Neural cell (in vitro differentiated cells): ENCODE results near the gene ZNF14. TPM values are rescaled to one million over a fixed set of nuclear protein-coding genes. Genes with fewer than 3 reads are reported as not detected.

ENCODE experiments used
- H2AFZ ChIP-seq: fragments of 200-600, 300-800 bp; sonication (generic), shearing (Covaris generic); 2 replicates; pipeline ENCODE4 v1.6.0; 2014; ENCODE audit warnings: low read depth, mild to moderate bottlenecking, antibody characterized with exemption, low read length, moderate library complexity
- H3F3A ChIP-seq: fragments of 200-600 bp; shearing (Covaris generic); 2 replicates; pipeline ENCODE4 v1.6.1; 2016; ENCODE audit warnings: mild to moderate bottlenecking, moderate library complexity, mixed read lengths, antibody characterized with exemption, low read length; ENCODE audit not compliant: insufficient read depth, poor library complexity, severe bottlenecking
- H3K27ac ChIP-seq: fragments of 200-600, 300-800 bp; sonication (generic), shearing (Covaris generic); 2 replicates; pipeline ENCODE4 v1.5.1; 2014; ENCODE audit warnings: mild to moderate bottlenecking, low read length, moderate library complexity
- H3K27me3 ChIP-seq: fragments of 300-800, 200-600 bp; sonication (generic), shearing (Covaris generic); 2 replicates; pipeline ENCODE4 v1.6.0; 2014; ENCODE audit warnings: mild to moderate bottlenecking, low read depth, low read length, moderate library complexity; ENCODE audit not compliant: insufficient read depth
- H3K36me3 ChIP-seq: fragments of 300-800, 200-600 bp; sonication (generic), shearing (Covaris generic); 2 replicates; pipeline ENCODE4 v1.5.1; 2014; ENCODE audit warnings: mild to moderate bottlenecking, antibody characterized with exemption, low read length, moderate library complexity; ENCODE audit not compliant: insufficient read depth
- H3K4me2 ChIP-seq: fragments of 300-800, 200-600 bp; sonication (generic), shearing (Covaris generic); 2 replicates; pipeline ENCODE4 v1.6.0; 2014; ENCODE audit warnings: mild to moderate bottlenecking, low read length
- H3K4me3 ChIP-seq: fragments of 300-800, 200-600 bp; sonication (generic), shearing (Covaris generic); 2 replicates; pipeline ENCODE4 v1.5.1; 2014; ENCODE audit warnings: mild to moderate bottlenecking, low read length, moderate library complexity
- H3K79me2 ChIP-seq: fragments of 200-600 bp; shearing (Covaris generic); replicated peaks from 2 replicates; pipeline ENCODE4 v1.6.0; 2014; ENCODE audit warnings: mild to moderate bottlenecking, low read length, moderate library complexity; ENCODE audit not compliant: insufficient read depth
- H3K9ac ChIP-seq: fragments of 300-800, 200-600 bp; sonication (generic), shearing (Covaris generic); 2 replicates; pipeline ENCODE4 v1.6.1; 2016; ENCODE audit warnings: mild to moderate bottlenecking, low read length, mixed read lengths
- H3K9me2 ChIP-seq: fragments of 200-600 bp; shearing (Covaris generic); 2 replicates; pipeline ENCODE4 v1.6.1; 2016; ENCODE audit warnings: mild to moderate bottlenecking, low read length, mixed read lengths; ENCODE audit not compliant: insufficient read depth
- H3K9me3 ChIP-seq: fragments of 200-600, 300-800 bp; sonication (generic), shearing (Covaris generic); 2 replicates; pipeline ENCODE4 v1.6.1; 2016; ENCODE audit warnings: mild to moderate bottlenecking, mixed run types, low read length, moderate library complexity, mixed read lengths
- H4K20me1 ChIP-seq: fragments of 200-600 bp; shearing (Covaris generic); 2 replicates; pipeline ENCODE4 v1.6.1; 2016; ENCODE audit warnings: mild to moderate bottlenecking, mixed run types; ENCODE audit not compliant: insufficient read depth
- EP300 ChIP-seq: fragments of 450-650 bp; conservative IDR thresholded peaks from 2 replicates; pipeline ENCODE4 v1.6.1; 2014; ENCODE audit warnings: antibody characterized with exemption, mild to moderate bottlenecking, moderate library complexity; ENCODE audit not compliant: poor library complexity, severe bottlenecking
- EZH2 ChIP-seq: fragments of 200-600, 300-800 bp; shearing (Covaris generic), sonication (generic); IDR thresholded peaks from 2 replicates; pipeline ENCODE4 v1.6.1; 2014; ENCODE audit warnings: antibody characterized with exemption, low read length, borderline replicate concordance, mild to moderate bottlenecking; ENCODE audit not compliant: insufficient read depth, poor library complexity, severe bottlenecking
- MXI1 ChIP-seq: fragments of 450-650 bp; conservative IDR thresholded peaks from 2 replicates; pipeline ENCODE4 v1.6.1; 2014; ENCODE audit warnings: antibody characterized with exemption, mild to moderate bottlenecking; ENCODE audit not compliant: poor library complexity, severe bottlenecking
- POLR2AphosphoS5 ChIP-seq: IDR thresholded peaks from 2 replicates; pipeline ENCODE4 v1.6.1; 2012
- RAD21 ChIP-seq: fragments of 450-650 bp; conservative IDR thresholded peaks from 2 replicates; pipeline ENCODE4 v1.6.1; 2014; ENCODE audit warnings: antibody characterized with exemption, mild to moderate bottlenecking, moderate library complexity
- SMC3 ChIP-seq: fragments of 450-650 bp; conservative IDR thresholded peaks from 2 replicates; pipeline ENCODE4 v1.6.1; 2014; ENCODE audit warnings: antibody characterized with exemption, mild to moderate bottlenecking, moderate library complexity; ENCODE audit not compliant: poor library complexity
- TAF1 ChIP-seq: IDR thresholded peaks from 2 replicates; pipeline ENCODE4 v1.6.1; 2012; ENCODE audit warnings: low read depth
- polyA plus RNA-seq: library from polyadenylated mRNA; depleted of rRNA; stranded (reverse); fragments of >200 nt; gene quantifications from 2 replicates; pipeline ENCODE4 v1.2.3, GENCODE V29; 2014
- TF ChIP-seq, protein P1 (sequence below): fragments of 450-650 bp; IDR thresholded peaks from 2 replicates; pipeline ENCODE4 v1.5.1; 2014; ENCODE audit warnings: antibody characterized with exemption, mild to moderate bottlenecking, moderate library complexity; ENCODE audit not compliant: poor library complexity, severe bottlenecking
- TF ChIP-seq, protein P2 (sequence below): IDR thresholded peaks from 2 replicates; pipeline ENCODE4 v1.6.1; 2012; ENCODE audit warnings: borderline replicate concordance

ZNF14 gene
- polyA plus RNA-seq, 1 donor from 2014 or later = 8.2 TPM

DNA sequence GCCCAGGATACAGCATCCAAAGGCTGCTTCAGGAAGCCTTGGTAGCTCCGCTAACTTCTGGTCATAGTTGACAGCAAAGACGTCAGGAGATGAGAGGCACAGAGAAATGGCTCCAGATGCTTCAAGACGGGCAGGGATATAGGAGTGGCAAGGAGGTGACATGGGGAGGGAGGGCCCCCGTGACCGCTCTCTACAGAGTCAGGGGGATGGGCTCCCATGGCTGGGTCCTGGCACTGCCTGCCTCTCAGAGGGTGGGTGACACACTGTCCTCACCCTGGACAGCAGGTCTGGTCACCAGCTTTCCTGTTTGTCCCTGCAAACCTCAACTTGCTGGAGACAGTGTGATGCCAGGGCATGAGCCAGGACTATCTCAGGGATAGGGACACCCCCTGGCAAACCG, 10.3 kb upstream of the ZNF14 start:
- H3K27ac ChIP-seq = no peak overlapping the region
- no peaks in the 10 kb centered on the region for H3K27me3 ChIP-seq
- TF ChIP-seq, protein P1, sequence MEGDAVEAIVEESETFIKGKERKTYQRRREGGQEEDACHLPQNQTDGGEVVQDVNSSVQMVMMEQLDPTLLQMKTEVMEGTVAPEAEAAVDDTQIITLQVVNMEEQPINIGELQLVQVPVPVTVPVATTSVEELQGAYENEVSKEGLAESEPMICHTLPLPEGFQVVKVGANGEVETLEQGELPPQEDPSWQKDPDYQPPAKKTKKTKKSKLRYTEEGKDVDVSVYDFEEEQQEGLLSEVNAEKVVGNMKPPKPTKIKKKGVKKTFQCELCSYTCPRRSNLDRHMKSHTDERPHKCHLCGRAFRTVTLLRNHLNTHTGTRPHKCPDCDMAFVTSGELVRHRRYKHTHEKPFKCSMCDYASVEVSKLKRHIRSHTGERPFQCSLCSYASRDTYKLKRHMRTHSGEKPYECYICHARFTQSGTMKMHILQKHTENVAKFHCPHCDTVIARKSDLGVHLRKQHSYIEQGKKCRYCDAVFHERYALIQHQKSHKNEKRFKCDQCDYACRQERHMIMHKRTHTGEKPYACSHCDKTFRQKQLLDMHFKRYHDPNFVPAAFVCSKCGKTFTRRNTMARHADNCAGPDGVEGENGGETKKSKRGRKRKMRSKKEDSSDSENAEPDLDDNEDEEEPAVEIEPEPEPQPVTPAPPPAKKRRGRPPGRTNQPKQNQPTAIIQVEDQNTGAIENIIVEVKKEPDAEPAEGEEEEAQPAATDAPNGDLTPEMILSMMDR = no peak
- TF ChIP-seq EZH2 (no peak), TAF1 (no peak), RAD21 (no peak), MXI1 (no peak), POLR2AphosphoS5 (no peak), SMC3 (no peak), EP300 (no peak)
- TF ChIP-seq, protein P2, sequence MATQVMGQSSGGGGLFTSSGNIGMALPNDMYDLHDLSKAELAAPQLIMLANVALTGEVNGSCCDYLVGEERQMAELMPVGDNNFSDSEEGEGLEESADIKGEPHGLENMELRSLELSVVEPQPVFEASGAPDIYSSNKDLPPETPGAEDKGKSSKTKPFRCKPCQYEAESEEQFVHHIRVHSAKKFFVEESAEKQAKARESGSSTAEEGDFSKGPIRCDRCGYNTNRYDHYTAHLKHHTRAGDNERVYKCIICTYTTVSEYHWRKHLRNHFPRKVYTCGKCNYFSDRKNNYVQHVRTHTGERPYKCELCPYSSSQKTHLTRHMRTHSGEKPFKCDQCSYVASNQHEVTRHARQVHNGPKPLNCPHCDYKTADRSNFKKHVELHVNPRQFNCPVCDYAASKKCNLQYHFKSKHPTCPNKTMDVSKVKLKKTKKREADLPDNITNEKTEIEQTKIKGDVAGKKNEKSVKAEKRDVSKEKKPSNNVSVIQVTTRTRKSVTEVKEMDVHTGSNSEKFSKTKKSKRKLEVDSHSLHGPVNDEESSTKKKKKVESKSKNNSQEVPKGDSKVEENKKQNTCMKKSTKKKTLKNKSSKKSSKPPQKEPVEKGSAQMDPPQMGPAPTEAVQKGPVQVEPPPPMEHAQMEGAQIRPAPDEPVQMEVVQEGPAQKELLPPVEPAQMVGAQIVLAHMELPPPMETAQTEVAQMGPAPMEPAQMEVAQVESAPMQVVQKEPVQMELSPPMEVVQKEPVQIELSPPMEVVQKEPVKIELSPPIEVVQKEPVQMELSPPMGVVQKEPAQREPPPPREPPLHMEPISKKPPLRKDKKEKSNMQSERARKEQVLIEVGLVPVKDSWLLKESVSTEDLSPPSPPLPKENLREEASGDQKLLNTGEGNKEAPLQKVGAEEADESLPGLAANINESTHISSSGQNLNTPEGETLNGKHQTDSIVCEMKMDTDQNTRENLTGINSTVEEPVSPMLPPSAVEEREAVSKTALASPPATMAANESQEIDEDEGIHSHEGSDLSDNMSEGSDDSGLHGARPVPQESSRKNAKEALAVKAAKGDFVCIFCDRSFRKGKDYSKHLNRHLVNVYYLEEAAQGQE = no peak
- no peaks in the 10 kb centered on the region for H3K79me2 ChIP-seq
- no peak overlapping the region for H3K9ac ChIP-seq
- no peaks in the 10 kb centered on the region for H3F3A ChIP-seq
- H4K20me1 ChIP-seq = no peaks in the 10 kb centered on the region
- H2AFZ ChIP-seq = no peak overlapping the region
- H3K4me3 ChIP-seq = no peak overlapping the region
- no peaks in the 10 kb centered on the region for H3K36me3 ChIP-seq
- H3K4me2 ChIP-seq = no peak overlapping the region
- no peaks in the 10 kb centered on the region for H3K9me2 ChIP-seq
- no peaks in the 10 kb centered on the region for H3K9me3 ChIP-seq

DNA sequence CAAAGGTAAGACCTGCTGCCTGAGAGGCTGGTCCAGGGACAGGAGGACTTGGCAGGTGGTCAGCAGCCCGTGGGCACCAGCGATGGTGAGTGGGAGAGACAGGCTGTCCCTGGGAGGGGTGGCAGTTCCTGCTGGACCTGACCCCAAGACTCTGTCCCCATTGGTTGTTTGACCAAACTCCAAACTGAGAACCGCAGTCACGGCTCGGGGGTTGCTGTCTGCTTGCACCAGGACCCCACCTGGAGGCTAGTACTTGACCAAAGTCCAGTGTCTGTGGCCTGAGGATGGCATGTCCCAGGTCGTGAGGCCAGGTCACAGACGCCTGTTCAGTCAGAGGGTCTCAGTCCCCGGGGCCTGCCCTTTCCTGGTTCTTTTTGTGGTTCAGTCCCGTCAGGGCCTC, 9.9 kb upstream of the ZNF14 start:
- Histone ChIP-seq H3K27ac (no peak overlapping the region), H3K9me2 (no peaks in the 10 kb centered on the region), H3K9ac (no peak overlapping the region), H4K20me1 (no peaks in the 10 kb centered on the region), H3K36me3 (no peaks in the 10 kb centered on the region), H3K79me2 (no peaks in the 10 kb centered on the region), H3F3A (no peaks in the 10 kb centered on the region), H3K9me3 (no peaks in the 10 kb centered on the region), H3K4me2 (no peak overlapping the region), H3K4me3 (no peak overlapping the region), H2AFZ (no peak overlapping the region), H3K27me3 (no peaks in the 10 kb centered on the region)
- TF ChIP-seq EP300 (no peak), TAF1 (no peak), SMC3 (no peak), RAD21 (no peak), EZH2 (no peak), MXI1 (no peak), POLR2AphosphoS5 (no peak)
- TF ChIP-seq, protein P2 = no peak
- TF ChIP-seq, protein P1 = no peak
